Measurements from ENCODE around the gene NUP214.

DNA sequence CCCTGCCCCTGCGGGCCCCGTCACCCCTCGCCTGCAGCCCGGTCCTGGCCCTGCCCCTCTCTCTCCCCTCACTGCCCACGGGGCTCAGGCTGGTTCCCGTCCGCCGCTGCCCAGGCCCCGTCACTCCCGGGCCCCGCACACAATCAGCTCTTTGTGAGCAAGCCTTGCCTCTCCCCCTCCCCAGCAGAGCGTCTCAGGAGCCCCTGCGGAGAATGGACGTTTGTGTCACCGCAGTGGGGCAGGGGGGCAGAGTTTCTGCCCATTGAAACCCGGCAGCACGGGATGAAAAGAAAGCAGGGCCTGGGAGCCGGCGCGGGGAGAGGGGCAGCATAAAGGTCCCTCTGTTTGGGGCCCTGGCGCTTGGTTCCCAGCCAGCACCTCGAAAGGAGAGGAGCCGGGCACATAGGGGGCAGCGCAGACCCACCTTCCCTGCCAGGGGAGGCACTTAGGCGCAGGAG, 13.5 kb upstream of the NUP214 start:
- no peak for TF ChIP-seq CTCF (IDR thresholded peaks at IDR 0.05)
- TF ChIP-seq POLR2A (IDR thresholded peaks at IDR 0.05): no peak
- no peak for TF ChIP-seq POLR2AphosphoS5 (IDR thresholded peaks at IDR 0.05; ENCODE audit: insufficient read depth in 1 of 2, low read depth in 1 of 2)

All from vagina (tissue), 2 donors.